Measurements from ENCODE around the gene TMC3. TPM values are rescaled to one million over a fixed set of nuclear protein-coding genes. Genes with fewer than 3 reads are reported as not detected.

TMC3 gene
- total and polyA plus RNA-seq, 9 donors = 0.05 to 0.23 TPM; not detected in 7

DNA sequence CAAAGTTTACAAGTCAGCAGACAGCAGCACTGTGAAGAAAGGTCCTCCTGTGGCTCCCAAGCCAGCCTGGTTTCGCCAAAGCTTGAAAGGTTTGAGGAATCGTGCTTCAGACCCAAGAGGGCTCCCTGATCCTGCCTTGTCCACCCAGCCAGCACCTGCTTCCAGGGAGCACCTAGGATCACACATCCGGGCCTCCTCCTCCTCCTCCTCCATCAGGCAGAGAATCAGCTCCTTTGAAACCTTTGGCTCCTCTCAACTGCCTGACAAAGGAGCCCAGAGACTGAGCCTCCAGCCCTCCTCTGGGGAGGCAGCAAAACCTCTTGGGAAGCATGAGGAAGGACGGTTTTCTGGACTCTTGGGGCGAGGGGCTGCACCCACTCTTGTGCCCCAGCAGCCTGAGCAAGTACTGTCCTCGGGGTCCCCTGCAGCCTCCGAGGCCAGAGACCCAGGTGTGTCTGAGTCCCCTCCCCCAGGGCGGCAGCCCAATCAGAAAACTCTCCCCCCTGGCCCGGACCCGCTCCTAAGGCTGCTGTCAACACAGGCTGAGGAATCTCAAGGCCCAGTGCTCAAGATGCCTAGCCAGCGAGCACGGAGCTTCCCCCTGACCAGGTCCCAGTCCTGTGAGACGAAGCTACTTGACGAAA, 74.3 kb downstream of the TMC3 start:
- H3K4me3 ChIP-seq = no peak overlapping the region
- no peaks in the 10 kb centered on the region for H3K4me1 ChIP-seq (ENCODE audit: insufficient read depth)
- no peaks in the 10 kb centered on the region for H3K9me3 ChIP-seq
- intact Hi-C loops (cut with DNase I) = no loop called here
- H3K36me3 ChIP-seq = no peaks in the 10 kb centered on the region
- no peak overlapping the region for H3K27ac ChIP-seq
- H3K27me3 ChIP-seq = no peaks in the 10 kb centered on the region
- no peak for DNase-seq
- whole genome bisulfite sequencing, 3 donors = 86 to 90% (median 88%) methylated on average over 14 of the region's 14 CpGs
- no peak for TF ChIP-seq POLR2A (IDR thresholded peaks at IDR 0.05)
- no peak for TF ChIP-seq EP300 (IDR thresholded peaks at IDR 0.05)
- TF ChIP-seq, protein P1, sequence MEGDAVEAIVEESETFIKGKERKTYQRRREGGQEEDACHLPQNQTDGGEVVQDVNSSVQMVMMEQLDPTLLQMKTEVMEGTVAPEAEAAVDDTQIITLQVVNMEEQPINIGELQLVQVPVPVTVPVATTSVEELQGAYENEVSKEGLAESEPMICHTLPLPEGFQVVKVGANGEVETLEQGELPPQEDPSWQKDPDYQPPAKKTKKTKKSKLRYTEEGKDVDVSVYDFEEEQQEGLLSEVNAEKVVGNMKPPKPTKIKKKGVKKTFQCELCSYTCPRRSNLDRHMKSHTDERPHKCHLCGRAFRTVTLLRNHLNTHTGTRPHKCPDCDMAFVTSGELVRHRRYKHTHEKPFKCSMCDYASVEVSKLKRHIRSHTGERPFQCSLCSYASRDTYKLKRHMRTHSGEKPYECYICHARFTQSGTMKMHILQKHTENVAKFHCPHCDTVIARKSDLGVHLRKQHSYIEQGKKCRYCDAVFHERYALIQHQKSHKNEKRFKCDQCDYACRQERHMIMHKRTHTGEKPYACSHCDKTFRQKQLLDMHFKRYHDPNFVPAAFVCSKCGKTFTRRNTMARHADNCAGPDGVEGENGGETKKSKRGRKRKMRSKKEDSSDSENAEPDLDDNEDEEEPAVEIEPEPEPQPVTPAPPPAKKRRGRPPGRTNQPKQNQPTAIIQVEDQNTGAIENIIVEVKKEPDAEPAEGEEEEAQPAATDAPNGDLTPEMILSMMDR (IDR thresholded peaks at IDR 0.05) = no peak

DNA sequence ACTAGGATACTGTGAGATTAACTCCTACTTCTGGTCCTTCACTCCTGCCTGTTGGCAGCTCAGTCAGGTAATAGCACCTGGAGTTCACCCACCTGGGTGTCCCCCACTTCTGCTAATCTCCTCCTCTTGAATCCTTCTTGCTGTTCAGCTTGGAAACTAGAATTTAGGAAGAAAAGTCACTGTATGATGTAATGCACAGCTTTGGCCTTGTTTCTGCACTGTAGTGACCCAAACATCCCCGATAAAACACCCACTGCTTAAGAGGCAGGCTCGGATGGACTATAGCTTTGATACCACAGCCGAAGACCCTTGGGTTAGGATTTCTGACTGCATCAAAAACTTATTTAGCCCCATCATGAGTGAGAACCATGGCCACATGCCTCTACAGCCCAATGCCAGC, 74.9 kb downstream of the TMC3 start:
- no peaks in the 10 kb centered on the region for H3K36me3 ChIP-seq

DNA sequence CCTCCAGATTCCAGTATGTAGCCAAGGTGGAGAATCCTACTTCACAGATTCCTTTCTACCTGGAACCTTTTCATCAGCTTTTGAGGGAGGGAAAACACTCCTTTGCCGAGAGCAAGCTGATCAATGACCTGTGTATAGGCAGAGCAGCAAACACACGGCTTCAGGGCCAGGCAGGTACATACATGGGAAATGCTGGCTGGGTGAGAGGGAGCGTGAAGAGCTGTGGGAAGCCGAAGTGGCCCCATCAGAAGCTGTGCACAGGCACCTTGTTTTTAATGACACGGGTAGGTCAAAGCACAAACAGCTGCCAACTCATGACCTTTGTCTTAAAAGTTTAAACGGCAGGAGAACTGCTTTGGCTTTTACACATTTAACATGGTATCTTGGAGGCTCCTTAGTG, 75.4 kb downstream of the TMC3 start:
- no peaks in the 10 kb centered on the region for H3K36me3 ChIP-seq
- no peaks in the 10 kb centered on the region for H3K4me1 ChIP-seq (ENCODE audit: insufficient read depth)
- TF ChIP-seq, protein P1 (IDR thresholded peaks at IDR 0.05) = no peak
- intact Hi-C loops (cut with DNase I) = no loop called here
- 79 to 83% (median 79%) methylated on average over 6 of the region's 6 CpGs for whole genome bisulfite sequencing, 3 donors
- H3K4me3 ChIP-seq = no peak overlapping the region
- no peaks in the 10 kb centered on the region for H3K9me3 ChIP-seq
- H3K27me3 ChIP-seq = no peaks in the 10 kb centered on the region
- H3K27ac ChIP-seq = no peak overlapping the region
- no peak for DNase-seq

More for the DNA sequence above, 74.9 kb downstream of the TMC3 start:
- 89 to 97% (median 96%) methylated on average over 3 of the region's 3 CpGs for WGBS, 3 donors
- Histone ChIP-seq H3K4me1 (ENCODE audit: insufficient read depth) (no peaks in the 10 kb centered on the region), H3K27ac (no peak overlapping the region), H3K27me3 (no peaks in the 10 kb centered on the region), H3K4me3 (no peak overlapping the region), H3K9me3 (no peaks in the 10 kb centered on the region)
- DNase-seq = no peak
- TF ChIP-seq POLR2A (IDR thresholded peaks at IDR 0.05) = no peak
- TF ChIP-seq, protein P1 (IDR thresholded peaks at IDR 0.05) = no peak
- no peak for TF ChIP-seq EP300 (IDR thresholded peaks at IDR 0.05)
- intact Hi-C loops (cut with DNase I) = no loop called here

DNA sequence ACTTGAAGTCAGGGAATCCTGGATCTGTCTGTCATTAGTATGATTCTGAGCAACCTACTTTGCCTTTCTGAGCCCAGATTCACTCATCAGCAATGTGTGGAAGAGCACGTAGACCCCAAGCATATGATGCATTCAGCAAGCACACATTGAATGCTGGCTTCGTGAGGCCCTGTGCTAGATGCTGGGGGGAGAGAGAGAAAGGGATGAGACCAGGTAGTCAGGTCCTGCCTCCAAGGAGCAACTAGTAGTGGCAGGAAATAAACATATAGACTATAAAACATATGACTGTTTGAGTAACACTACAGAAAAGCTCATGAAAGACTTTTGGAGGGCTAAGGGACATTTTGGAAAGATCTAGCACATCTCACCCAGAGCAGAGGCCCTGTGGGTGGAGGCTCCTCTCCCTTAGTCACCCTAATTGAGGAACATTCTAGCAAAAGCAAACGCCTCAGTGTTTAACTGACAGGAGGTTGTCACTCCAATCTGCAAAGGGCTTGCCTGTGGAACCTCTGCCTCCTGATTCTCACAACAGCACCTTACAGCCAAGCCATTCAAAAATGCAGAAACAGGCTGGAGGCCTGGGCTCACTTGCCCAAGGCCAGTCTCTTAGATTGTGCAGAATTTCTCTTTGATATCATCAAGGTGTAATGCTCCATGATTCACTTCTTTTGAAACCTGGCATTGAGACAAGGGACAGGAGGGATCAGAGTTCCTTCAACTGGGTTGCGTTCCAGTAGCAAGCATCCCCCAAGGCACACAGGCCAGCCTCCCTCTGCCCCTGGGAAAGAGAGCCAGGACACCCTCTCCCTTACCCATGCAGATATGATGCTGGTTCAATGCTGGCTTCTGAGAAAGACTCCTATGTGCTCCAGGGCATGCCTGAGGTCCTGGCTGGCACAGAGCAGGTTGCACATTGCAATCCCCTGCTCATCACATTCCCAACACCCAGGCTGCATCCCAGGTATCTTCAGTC, 76.1 kb downstream of the TMC3 start:
- H3K4me3 ChIP-seq = no peak overlapping the region
- no peak overlapping the region for H3K27ac ChIP-seq
- H3K4me1 ChIP-seq (ENCODE audit: insufficient read depth) = no peaks in the 10 kb centered on the region
- H3K27me3 ChIP-seq = no peaks in the 10 kb centered on the region
- WGBS, 3 donors = 93 to 96% (median 95%) methylated on average over 4 of the region's 4 CpGs
- H3K36me3 ChIP-seq = no peaks in the 10 kb centered on the region
- no peaks in the 10 kb centered on the region for H3K9me3 ChIP-seq
- intact Hi-C loops (cut with DNase I) = no loop called here
- TF ChIP-seq POLR2A (IDR thresholded peaks at IDR 0.05) = no peak
- TF ChIP-seq, protein P1 (IDR thresholded peaks at IDR 0.05) = no peak
- TF ChIP-seq EP300 (IDR thresholded peaks at IDR 0.05) = no peak
- no peak for DNase-seq
